T-helper 2 cell treated with Interferon-gamma antibody and Interleukin-4, amounts not matched to agents 5 μg/mL and 100 μg/mL, for 36 hours (primary cell): ENCODE results near the gene BRD4.

Source experiments
- DNase-seq: peaks from one replicate; pipeline ENCODE4 v3.0.0; 2021; ENCODE audit warnings: low spot score
- H3K27ac Mint-ChIP-seq: one replicate; pipeline ENCODE4 v1.8.0; 2021; ENCODE audit warnings: mild to moderate bottlenecking, mixed read lengths
- H3K27me3 Mint-ChIP-seq: one replicate; pipeline ENCODE4 v1.8.0; 2021; ENCODE audit warnings: low read depth, mixed read lengths
- H3K36me3 Mint-ChIP-seq: one replicate; pipeline ENCODE4 v1.8.0; 2021; ENCODE audit warnings: low read depth, mixed read lengths
- H3K4me1 Mint-ChIP-seq: one replicate; pipeline ENCODE4 v1.8.0; 2021; ENCODE audit warnings: low read depth, mixed read lengths
- H3K4me3 Mint-ChIP-seq: one replicate; pipeline ENCODE4 v1.8.0; 2022; ENCODE audit warnings: mild to moderate bottlenecking, moderate library complexity, mixed read lengths
- H3K9me3 Mint-ChIP-seq: one replicate; pipeline ENCODE4 v1.8.0; 2021; ENCODE audit warnings: mixed read lengths

Gene BRD4

GRCh38 chr19:15294561-15294990, 37.8 kb downstream of the BRD4 start:
- Mint-ChIP-seq H3K27ac (no peak overlapping the region), H3K4me3 (no peak overlapping the region), H3K4me1 (peaks cover 81% of the 10 kb centered on the region), H3K36me3 (peaks cover 15% of the 10 kb centered on the region), H3K9me3 (no peaks in the 10 kb centered on the region), H3K27me3 (no peaks in the 10 kb centered on the region)
- no peak for DNase-seq

GRCh38 chr19:15293781-15294491, 38.4 kb downstream of the BRD4 start:
- peaks cover 15% of the 10 kb centered on the region for H3K36me3 Mint-ChIP-seq
- H3K27ac Mint-ChIP-seq, result peak overlapping the region; percentile 52
- H3K4me3 Mint-ChIP-seq, result peak overlapping the region; percentile 41
- DNase-seq, result no peak
- no peaks in the 10 kb centered on the region for H3K9me3 Mint-ChIP-seq
- H3K27me3 Mint-ChIP-seq, result no peaks in the 10 kb centered on the region
- H3K4me1 Mint-ChIP-seq, result peaks cover 78% of the 10 kb centered on the region

- H3K9me3 Mint-ChIP-seq, result no peaks in the 10 kb centered on the region
- H3K36me3 Mint-ChIP-seq, result peaks cover 15% of the 10 kb centered on the region
- peak overlapping the region; percentile 82 for H3K4me3 Mint-ChIP-seq
- H3K4me1 Mint-ChIP-seq, result peaks cover 81% of the 10 kb centered on the region
- H3K27me3 Mint-ChIP-seq, result no peaks in the 10 kb centered on the region
- no peak for DNase-seq
- H3K27ac Mint-ChIP-seq, result peak overlapping the region; percentile 93
Observed at GRCh38 chr19:15292847-15293582, 39.3 kb downstream of the BRD4 start.

- H3K36me3 Mint-ChIP-seq, result peaks cover 14% of the 10 kb centered on the region
- H3K4me1 Mint-ChIP-seq, result peaks cover 80% of the 10 kb centered on the region
- peak overlapping the region; percentile 9 for H3K27ac Mint-ChIP-seq
- peak overlapping the region; percentile 26 for H3K4me3 Mint-ChIP-seq
- H3K27me3 Mint-ChIP-seq, result no peaks in the 10 kb centered on the region
- H3K9me3 Mint-ChIP-seq, result no peaks in the 10 kb centered on the region
- no peak for DNase-seq
Observed at GRCh38 chr19:15292140-15292539, 40.2 kb downstream of the BRD4 start.

- H3K27me3 Mint-ChIP-seq, result no peaks in the 10 kb centered on the region
- peaks cover 8% of the 10 kb centered on the region for H3K36me3 Mint-ChIP-seq
- peak overlapping the region; percentile 9 for H3K27ac Mint-ChIP-seq
- peak overlapping the region; percentile 26 for H3K4me3 Mint-ChIP-seq
- no peaks in the 10 kb centered on the region for H3K9me3 Mint-ChIP-seq
- no peak for DNase-seq
- peaks cover 79% of the 10 kb centered on the region for H3K4me1 Mint-ChIP-seq
Observed at GRCh38 chr19:15291548-15292021, 40.8 kb downstream of the BRD4 start.

GRCh38 chr19:15291089-15291488, 41.2 kb downstream of the BRD4 start:
- DNase-seq, result no peak
- H3K27me3 Mint-ChIP-seq, result no peaks in the 10 kb centered on the region
- H3K4me3 Mint-ChIP-seq, result peak overlapping the region; percentile 5
- H3K36me3 Mint-ChIP-seq, result peaks cover 3% of the 10 kb centered on the region
- no peak overlapping the region for H3K27ac Mint-ChIP-seq
- H3K9me3 Mint-ChIP-seq, result no peaks in the 10 kb centered on the region
- peaks cover 80% of the 10 kb centered on the region for H3K4me1 Mint-ChIP-seq

- no peak overlapping the region for H3K4me3 Mint-ChIP-seq
- H3K36me3 Mint-ChIP-seq, result no peaks in the 10 kb centered on the region
Observed at GRCh38 chr19:15290166-15290565, 42.2 kb downstream of the BRD4 start.

GRCh38 chr19:15289673-15290072, 42.7 kb downstream of the BRD4 start:
- peak overlapping the region; percentile 0 for H3K4me3 Mint-ChIP-seq
- no peak for DNase-seq
- H3K27ac Mint-ChIP-seq, result peak overlapping the region; percentile 23
- H3K36me3 Mint-ChIP-seq, result no peaks in the 10 kb centered on the region
- peaks cover 86% of the 10 kb centered on the region for H3K4me1 Mint-ChIP-seq
- no peaks in the 10 kb centered on the region for H3K9me3 Mint-ChIP-seq
- no peaks in the 10 kb centered on the region for H3K27me3 Mint-ChIP-seq

More at GRCh38 chr19:15290166-15290565, 42.2 kb downstream of the BRD4 start:
- no peak for DNase-seq
- H3K9me3 Mint-ChIP-seq, result no peaks in the 10 kb centered on the region
- H3K4me1 Mint-ChIP-seq, result peaks cover 83% of the 10 kb centered on the region
- H3K27me3 Mint-ChIP-seq, result no peaks in the 10 kb centered on the region
- no peak overlapping the region for H3K27ac Mint-ChIP-seq

GRCh38 chr19:15288146-15288963, 44.0 kb downstream of the BRD4 start:
- Mint-ChIP-seq H3K9me3 (no peaks in the 10 kb centered on the region), H3K27ac (no peak overlapping the region), H3K4me3 (peak overlapping the region; percentile 38), H3K4me1 (peaks cover 89% of the 10 kb centered on the region), H3K27me3 (no peaks in the 10 kb centered on the region), H3K36me3 (no peaks in the 10 kb centered on the region)
- no peak for DNase-seq

GRCh38 chr19:15287496-15287895, 44.8 kb downstream of the BRD4 start:
- peaks cover 88% of the 10 kb centered on the region for H3K4me1 Mint-ChIP-seq
- no peaks in the 10 kb centered on the region for H3K27me3 Mint-ChIP-seq
- H3K27ac Mint-ChIP-seq, result peak overlapping the region; percentile 9
- no peaks in the 10 kb centered on the region for H3K9me3 Mint-ChIP-seq
- no peak for DNase-seq
- no peaks in the 10 kb centered on the region for H3K36me3 Mint-ChIP-seq
- H3K4me3 Mint-ChIP-seq, result peak overlapping the region; percentile 18

GRCh38 chr19:15286688-15287365, 45.5 kb downstream of the BRD4 start:
- Mint-ChIP-seq H3K9me3 (no peaks in the 10 kb centered on the region), H3K36me3 (no peaks in the 10 kb centered on the region), H3K27ac (no peak overlapping the region), H3K4me3 (no peak overlapping the region), H3K27me3 (no peaks in the 10 kb centered on the region), H3K4me1 (peaks cover 88% of the 10 kb centered on the region)
- no peak for DNase-seq

- no peaks in the 10 kb centered on the region for H3K9me3 Mint-ChIP-seq
- no peaks in the 10 kb centered on the region for H3K27me3 Mint-ChIP-seq
- no peak overlapping the region for H3K27ac Mint-ChIP-seq
- no peaks in the 10 kb centered on the region for H3K36me3 Mint-ChIP-seq
- no peak for DNase-seq
- peak overlapping the region; percentile 22 for H3K4me3 Mint-ChIP-seq
- H3K4me1 Mint-ChIP-seq, result peaks cover 84% of the 10 kb centered on the region
Observed at GRCh38 chr19:15285896-15286591, 46.3 kb downstream of the BRD4 start.

- no peak for DNase-seq
- H3K4me3 Mint-ChIP-seq, result no peak overlapping the region
- H3K27ac Mint-ChIP-seq, result peak overlapping the region; percentile 11
- peaks cover 77% of the 10 kb centered on the region for H3K4me1 Mint-ChIP-seq
- H3K27me3 Mint-ChIP-seq, result no peaks in the 10 kb centered on the region
- H3K9me3 Mint-ChIP-seq, result no peaks in the 10 kb centered on the region
- H3K36me3 Mint-ChIP-seq, result no peaks in the 10 kb centered on the region
Observed at GRCh38 chr19:15284896-15285295, 47.4 kb downstream of the BRD4 start.
